ENCODE measurements around the gene HP.

DNA sequence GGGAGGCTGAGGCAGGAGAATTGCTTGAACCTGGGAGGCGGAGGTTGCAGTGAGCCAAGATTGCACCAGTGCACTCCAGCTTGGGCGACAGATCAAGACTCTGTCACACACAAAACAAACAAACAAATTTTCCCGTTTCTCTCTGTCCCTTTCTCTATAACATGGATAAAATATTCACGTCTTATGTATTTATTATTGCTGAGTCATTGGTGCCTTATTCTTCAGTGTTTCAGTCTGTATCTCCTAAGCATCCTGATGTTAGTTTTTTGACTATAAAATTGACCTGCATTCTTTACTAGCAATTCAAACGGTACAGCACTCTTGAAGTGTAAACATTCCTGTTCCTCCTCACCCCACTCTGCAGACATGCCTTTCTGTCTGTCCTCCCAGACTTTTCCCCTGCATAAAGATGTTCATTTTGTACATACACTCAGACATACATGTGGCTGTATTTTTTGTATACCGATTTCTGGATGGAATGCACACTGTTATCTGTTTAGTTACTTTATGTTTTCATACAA is 29.4 kb upstream of the HP start:
- TF ChIP-seq, protein P1, sequence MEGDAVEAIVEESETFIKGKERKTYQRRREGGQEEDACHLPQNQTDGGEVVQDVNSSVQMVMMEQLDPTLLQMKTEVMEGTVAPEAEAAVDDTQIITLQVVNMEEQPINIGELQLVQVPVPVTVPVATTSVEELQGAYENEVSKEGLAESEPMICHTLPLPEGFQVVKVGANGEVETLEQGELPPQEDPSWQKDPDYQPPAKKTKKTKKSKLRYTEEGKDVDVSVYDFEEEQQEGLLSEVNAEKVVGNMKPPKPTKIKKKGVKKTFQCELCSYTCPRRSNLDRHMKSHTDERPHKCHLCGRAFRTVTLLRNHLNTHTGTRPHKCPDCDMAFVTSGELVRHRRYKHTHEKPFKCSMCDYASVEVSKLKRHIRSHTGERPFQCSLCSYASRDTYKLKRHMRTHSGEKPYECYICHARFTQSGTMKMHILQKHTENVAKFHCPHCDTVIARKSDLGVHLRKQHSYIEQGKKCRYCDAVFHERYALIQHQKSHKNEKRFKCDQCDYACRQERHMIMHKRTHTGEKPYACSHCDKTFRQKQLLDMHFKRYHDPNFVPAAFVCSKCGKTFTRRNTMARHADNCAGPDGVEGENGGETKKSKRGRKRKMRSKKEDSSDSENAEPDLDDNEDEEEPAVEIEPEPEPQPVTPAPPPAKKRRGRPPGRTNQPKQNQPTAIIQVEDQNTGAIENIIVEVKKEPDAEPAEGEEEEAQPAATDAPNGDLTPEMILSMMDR (conservative IDR thresholded peaks at IDR 0.05), result no peak
- TF ChIP-seq EZH2 (IDR thresholded peaks at IDR 0.05; ENCODE audit: low read depth), result no peak

Measured in PC-9 (cell line).